ENCODE results near the gene C12orf60.

DNA sequence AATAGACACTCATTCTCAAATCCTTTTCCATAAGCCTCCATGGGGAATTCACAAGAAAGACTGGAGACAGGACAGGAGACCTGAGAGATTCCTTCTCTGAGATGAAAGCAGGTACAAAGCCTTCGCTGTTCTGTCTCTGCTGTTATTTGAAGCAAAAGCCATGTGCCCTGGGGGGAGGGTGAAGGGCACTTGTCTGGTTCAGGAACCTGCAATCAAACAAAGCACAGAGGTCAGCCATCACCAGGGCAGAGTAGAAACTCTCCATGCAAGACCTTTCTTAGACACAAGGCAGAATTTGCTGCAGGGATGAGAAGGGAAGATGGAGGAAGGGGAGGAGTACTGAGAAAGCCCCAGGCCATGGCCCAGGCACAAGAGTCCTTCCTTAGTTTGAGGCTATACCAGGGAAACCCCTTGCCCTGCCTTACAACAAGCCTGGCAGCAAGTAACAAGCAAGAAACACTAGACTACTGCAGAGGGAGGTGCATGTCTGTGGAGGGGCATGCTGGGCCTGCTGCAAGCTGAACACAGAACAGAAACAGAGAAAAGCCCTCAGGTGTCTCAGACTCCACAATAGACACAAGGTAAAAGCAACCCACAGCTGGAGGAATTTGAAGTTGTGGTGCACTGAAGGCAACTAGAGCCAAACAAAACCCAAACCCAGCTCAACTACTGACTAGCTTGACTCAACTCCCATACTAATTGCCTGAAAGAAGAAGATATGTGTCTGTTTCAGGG, 47.6 kb downstream of the C12orf60 start:
- TF ChIP-seq CTCF (IDR thresholded peaks at IDR 0.05), result no peak
- no peak for TF ChIP-seq POLR2A (IDR thresholded peaks at IDR 0.05)
